H9 (cell line): Measurements from ENCODE around the gene NR3C2. TPM values are rescaled to one million over a fixed set of nuclear protein-coding genes. Genes with fewer than 3 reads are reported as not detected.

Experiments
- DNase-seq: peaks from one replicate; pipeline ENCODE4 v3.0.0-alpha.2; 2017
- H2AFZ ChIP-seq: one replicate; pipeline ENCODE4 v1.6.1; 2013; ENCODE audit warnings: mild to moderate bottlenecking, low read length, control low read depth, moderate library complexity
- H2AK5ac ChIP-seq: 2 replicates; pipeline ENCODE4 v1.6.1; 2013; ENCODE audit warnings: low read length, control low read depth, mixed read lengths; ENCODE audit not compliant: insufficient read length
- H2BK120ac ChIP-seq: one replicate; pipeline ENCODE4 v1.6.1; 2013; ENCODE audit warnings: low read depth, mild to moderate bottlenecking, low read length, control low read depth, inconsistent platforms; ENCODE audit not compliant: poor library complexity, severe bottlenecking
- H2BK12ac ChIP-seq: 2 replicates; pipeline ENCODE4 v1.6.1; 2013; ENCODE audit warnings: low read length, control low read depth, mixed read lengths, low read depth; ENCODE audit not compliant: insufficient read length
- H2BK15ac ChIP-seq: 2 replicates; pipeline ENCODE4 v1.6.1; 2013; ENCODE audit warnings: low read depth, low read length, control low read depth
- H2BK20ac ChIP-seq: one replicate; pipeline ENCODE4 v1.6.1; 2013; ENCODE audit warnings: low read depth, mild to moderate bottlenecking, low read length, control low read depth, inconsistent platforms; ENCODE audit not compliant: poor library complexity, severe bottlenecking
- H2BK5ac ChIP-seq: 2 replicates; pipeline ENCODE4 v1.6.1; 2013; ENCODE audit warnings: low read length, control low read depth, mixed read lengths; ENCODE audit not compliant: insufficient read length
- H3K14ac ChIP-seq: 2 replicates; pipeline ENCODE4 v1.6.1; 2013; ENCODE audit warnings: low read length, control low read depth; ENCODE audit not compliant: insufficient read depth
- H3K18ac ChIP-seq: 2 replicates; pipeline ENCODE4 v1.6.1; 2013; ENCODE audit warnings: low read depth, mild to moderate bottlenecking, mixed read lengths, low read length, control low read depth; ENCODE audit not compliant: insufficient read length
- H3K23ac ChIP-seq: 2 replicates; pipeline ENCODE4 v1.6.1; 2013; ENCODE audit warnings: low read length, control low read depth, mixed read lengths, low read depth; ENCODE audit not compliant: insufficient read length
- H3K23me2 ChIP-seq: 2 replicates; pipeline ENCODE4 v1.6.1; 2013; ENCODE audit warnings: low read depth, mild to moderate bottlenecking, mixed read lengths, low read length, control low read depth; ENCODE audit not compliant: insufficient read length, poor library complexity, severe bottlenecking
- H3K27ac ChIP-seq: 2 replicates; pipeline ENCODE4 v1.5.1; 2013; ENCODE audit warnings: low read length, control low read depth, mixed read lengths, low read depth; ENCODE audit not compliant: insufficient read length
- H3K27me3 ChIP-seq: 2 replicates; pipeline ENCODE4 v1.6.1; 2013; ENCODE audit warnings: low read length, control low read depth, inconsistent platforms; ENCODE audit not compliant: insufficient read depth
- H3K4ac ChIP-seq: 2 replicates; pipeline ENCODE4 v1.6.1; 2013; ENCODE audit warnings: low read depth, mild to moderate bottlenecking, control low read depth, inconsistent platforms, low read length, moderate library complexity
- H3K4me1 ChIP-seq: 2 replicates; pipeline ENCODE4 v1.6.1; 2013; ENCODE audit warnings: low read length, control low read depth, inconsistent platforms; ENCODE audit not compliant: insufficient read depth
- H3K4me2 ChIP-seq: 2 replicates; pipeline ENCODE4 v1.6.1; 2013; ENCODE audit warnings: low read length, control low read depth, mixed read lengths; ENCODE audit not compliant: insufficient read length, insufficient read depth
- H3K56ac ChIP-seq: 2 replicates; pipeline ENCODE4 v1.6.1; 2013; ENCODE audit warnings: low read depth, mild to moderate bottlenecking, mixed read lengths, low read length, control low read depth; ENCODE audit not compliant: insufficient read length
- H3K79me1 ChIP-seq: 2 replicates; pipeline ENCODE4 v1.6.1; 2013; ENCODE audit warnings: low read depth, mild to moderate bottlenecking, moderate library complexity, low read length, control low read depth, inconsistent platforms; ENCODE audit not compliant: insufficient read depth, poor library complexity, severe bottlenecking
- H3K79me2 ChIP-seq: 2 replicates; pipeline ENCODE4 v1.6.1; 2013; ENCODE audit warnings: low read length, control low read depth, inconsistent platforms; ENCODE audit not compliant: insufficient read depth
- H3K9ac ChIP-seq: 2 replicates; pipeline ENCODE4 v1.6.1; 2013; ENCODE audit warnings: low read length, control low read depth, mixed read lengths; ENCODE audit not compliant: insufficient read length; ENCODE audit errors: extremely low read depth
- H3K9me3 ChIP-seq: one replicate; pipeline ENCODE4 v1.6.1; 2013; ENCODE audit warnings: low read depth, low read length, inconsistent platforms; ENCODE audit not compliant: control insufficient read depth
- H3T11ph ChIP-seq: one replicate; pipeline ENCODE4 v1.6.1; 2013; ENCODE audit warnings: mild to moderate bottlenecking, low read length, control low read depth, inconsistent platforms
- H4K20me1 ChIP-seq: one replicate; pipeline ENCODE4 v1.6.1; 2013; ENCODE audit not compliant: control insufficient read depth, insufficient read length, insufficient read depth
- H4K5ac ChIP-seq: 2 replicates; pipeline ENCODE4 v1.6.1; 2013; ENCODE audit warnings: low read depth, mild to moderate bottlenecking, mixed read lengths, low read length, control low read depth; ENCODE audit not compliant: insufficient read length
- H4K8ac ChIP-seq: replicated peaks from 2 replicates; pipeline ENCODE4 v1.6.1; 2013; ENCODE audit warnings: low read length, control low read depth, mixed read lengths, low read depth; ENCODE audit not compliant: insufficient read length
- H4K91ac ChIP-seq: 2 replicates; pipeline ENCODE4 v1.6.1; 2013; ENCODE audit warnings: low read depth, mild to moderate bottlenecking, moderate library complexity, mixed read lengths, low read length, control low read depth; ENCODE audit not compliant: insufficient read length
- H3K27ac Mint-ChIP-seq, 3 experiments: 2 replicates in 2 of 3; 3 replicates in 1 of 3; pipeline ENCODE4 v1.8.0; 2020 to 2021; ENCODE audit warnings: mixed read lengths in 3 of 3, mild to moderate bottlenecking in 1 of 3, moderate library complexity in 1 of 3
- H3K27me3 Mint-ChIP-seq: 2 replicates; pipeline ENCODE4 v1.8.0; 2021; ENCODE audit warnings: low read depth, mild to moderate bottlenecking, moderate library complexity, mixed read lengths
- H3K36me3 Mint-ChIP-seq, 3 experiments: 2 replicates in 2 of 3; 3 replicates in 1 of 3; pipeline ENCODE4 v1.8.0; 2020 to 2021; ENCODE audit warnings: low read depth in 3 of 3, mixed read lengths in 3 of 3; ENCODE audit not compliant: insufficient read depth in 1 of 3
- H3K4me1 Mint-ChIP-seq, 2 experiments: 2 replicates each; pipeline ENCODE4 v1.8.0; 2020; ENCODE audit warnings: mixed read lengths in 2 of 2
- H3K4me3 Mint-ChIP-seq, 2 experiments: 2 replicates in 1 of 2; 3 replicates in 1 of 2; pipeline ENCODE4 v1.8.0; 2020 to 2021; ENCODE audit warnings: mild to moderate bottlenecking in 2 of 2, mixed read lengths in 2 of 2, moderate library complexity in 1 of 2
- H3K9me3 Mint-ChIP-seq, 2 experiments: 2 replicates in 1 of 2; 3 replicates in 1 of 2; pipeline ENCODE4 v1.8.0; 2020; ENCODE audit warnings: mild to moderate bottlenecking in 2 of 2, mixed read lengths in 2 of 2, moderate library complexity in 1 of 2
- CTCF ChIP-seq: fragments of 200-600 bp; sonication (generic); conservative IDR thresholded peaks from 3 replicates; pipeline ENCODE4 v1.8.0; 2021; ENCODE audit warnings: antibody characterized with exemption, mild to moderate bottlenecking
- WGBS: extraction: QIAGEN DNeasy Blood & Tissue Kit; methylation state at CpG from one replicate; pipeline ENCODE4 v1.1.7; 2013; ENCODE audit warnings: missing lambda C conversion rate, low lambda C conversion rate, mixed read lengths; ENCODE audit not compliant: insufficient read length; ENCODE audit errors: extremely low coverage; 5-methylcytosine and 5-hydroxymethylcytosine counted together
- total RNA-seq: library from RNA; stranded (reverse); gene quantifications from 2 replicates; pipeline ENCODE4 v1.2.1, GENCODE V29; 2021

The NR3C2 gene
- total RNA-seq, 1 experiment from 2014 or later: 1.4 TPM

DNA sequence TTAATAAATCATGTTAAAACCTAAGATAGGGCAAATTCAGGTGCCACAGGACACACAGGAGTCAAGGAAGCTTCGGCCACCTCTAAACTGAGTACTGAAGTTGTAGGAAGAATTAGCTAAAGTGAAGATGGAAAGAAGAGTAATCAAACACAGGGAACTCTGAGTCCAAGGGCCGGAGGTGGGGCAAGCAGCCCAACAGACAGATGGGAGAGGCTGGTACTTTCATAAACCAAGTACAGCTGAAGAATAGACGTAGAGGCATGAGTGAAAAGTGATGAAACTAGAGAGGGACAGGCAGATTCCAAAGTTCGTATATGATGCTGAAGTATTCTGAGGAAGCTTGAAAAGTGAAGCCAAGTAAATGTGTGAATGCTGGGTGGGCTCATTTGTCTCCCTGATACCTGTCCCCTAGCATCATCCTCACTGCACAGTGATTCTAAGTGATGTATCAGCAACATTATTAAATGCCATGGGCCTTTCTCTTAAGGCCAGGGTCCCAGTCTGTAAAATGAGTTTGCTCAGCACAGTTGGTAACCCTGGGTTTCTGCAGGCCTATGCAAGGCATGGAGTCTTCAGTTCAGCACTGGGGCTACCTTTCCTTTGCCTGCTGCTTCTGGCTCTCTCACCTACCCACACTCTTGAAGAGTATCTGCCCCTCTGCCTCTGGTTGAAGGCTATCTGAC is 203.3 kb downstream of the NR3C2 start:
- no peak overlapping the region for H4K91ac ChIP-seq
- no peaks in the 10 kb centered on the region for H4K20me1 ChIP-seq
- no peak overlapping the region for H3K23ac ChIP-seq
- Mint-ChIP-seq H3K36me3 (no peaks in the 10 kb centered on the region), H3K27ac (no peak overlapping the region), H3K27me3 (no peaks in the 10 kb centered on the region), H3K4me1 (no peaks in the 10 kb centered on the region), H3K9me3 (no peaks in the 10 kb centered on the region), H3K4me3 (no peak overlapping the region)
- H2BK5ac ChIP-seq: no peak overlapping the region
- DNase-seq: no peak
- H3K4me2 ChIP-seq: no peak overlapping the region
- H2BK120ac ChIP-seq: no peak overlapping the region
- H3K23me2 ChIP-seq: no peaks in the 10 kb centered on the region
- H2AK5ac ChIP-seq: no peak overlapping the region
- no peaks in the 10 kb centered on the region for H3K27me3 ChIP-seq
- H2AFZ ChIP-seq: no peak overlapping the region
- no peak overlapping the region for H3K9ac ChIP-seq
- no peak overlapping the region for H3K4ac ChIP-seq
- no peak overlapping the region for H4K8ac ChIP-seq
- H3K9me3 ChIP-seq: no peaks in the 10 kb centered on the region
- TF ChIP-seq CTCF: no peak
- no peak overlapping the region for H3T11ph ChIP-seq
- H3K18ac ChIP-seq: no peak overlapping the region
- no peak overlapping the region for H3K27ac ChIP-seq
- H3K56ac ChIP-seq: no peak overlapping the region
- H3K14ac ChIP-seq: no peak overlapping the region
- no peaks in the 10 kb centered on the region for H3K79me2 ChIP-seq
- no peak overlapping the region for H4K5ac ChIP-seq
- no peak overlapping the region for H2BK12ac ChIP-seq
- H2BK20ac ChIP-seq: no peak overlapping the region
- no peak overlapping the region for H2BK15ac ChIP-seq
- no peaks in the 10 kb centered on the region for H3K79me1 ChIP-seq
- no CpG with 5 or more reads among the region's 4 CpGs for WGBS
- no peaks in the 10 kb centered on the region; the same call in 1 of the 2 replicates for H3K4me1 ChIP-seq
